K562 (cell line): Measurements from ENCODE around the gene CCDC152. TPM values are rescaled to one million over a fixed set of nuclear protein-coding genes. Genes with fewer than 3 reads are reported as not detected.
"Not testable (repeated sequence)": the region's sequence is repeated elsewhere in the genome, so short reads cannot be mapped to it uniquely, and the experiment has no call there.

Experiments
- ATAC-seq: fragments of 200-7000 bp; cut with Tn5 transposase; 3 replicates; pipeline ENCODE4 v1.9.1; 2020; ENCODE audit warnings: moderate library complexity
- BruUV-seq: library from RNA; stranded (reverse); fragments of 400-500 nt; replicated peaks from 2 replicates; lab custom pipeline; 2021; lab: Mats Ljungman, UMichigan
- CTCF ChIA-PET: fragments of 300-600 bp; formaldehyde crosslinking; extraction: SDS; loops from one replicate; lab custom pipeline; 2021; ENCODE audit warnings: low intra/inter-chr PET ratio; lab: Yijun Ruan, JAX
- POLR2A ChIA-PET: fragments of 300-600, 350-650 bp; sonication (Branson Sonifier 250); formaldehyde crosslinking; extraction: SDS; loops from one replicate; lab custom pipeline; 2021; ENCODE audit warnings: antibody characterized with exemption, inconsistent platforms; lab: Yijun Ruan, JAX
- DNase-seq, 4 experiments: peaks; one replicate each; pipeline versions ENCODE4 v3.0.0 to v3.0.0-alpha.2; 2011 to 2018; ENCODE audit warnings: low spot score in 3 of 4, mixed read lengths in 3 of 4; ENCODE audit errors: extremely low read depth in 1 of 4
- FAIRE-seq: peaks from 2 replicates; lab custom pipeline; 2011; peaks lifted over from hg19 to GRCh38; lab: Jason Lieb, UNC
- H2AFZ ChIP-seq: 2 replicates; pipeline ENCODE4 v1.6.0; 2011; ENCODE audit warnings: low read depth, low read length, control low read depth, inconsistent platforms
- H3K27ac ChIP-seq: fragments of 200-600 bp; 3 replicates; pipeline ENCODE4 v1.8.0; 2011; ENCODE audit warnings: low read depth, mild to moderate bottlenecking, control low read depth, inconsistent platforms, low read length, moderate library complexity, mixed read lengths; ENCODE audit errors: extremely low read depth
- H3K27me3 ChIP-seq, 2 experiments: fragments of 300-600 bp in 1 of 2; 2 replicates in 1 of 2; 3 replicates in 1 of 2; pipeline versions ENCODE4 v1.6.0 to v1.8.0; 2011; ENCODE audit warnings: inconsistent platforms in 2 of 2, low read length in 2 of 2, mild to moderate bottlenecking in 1 of 2, mixed read lengths in 1 of 2, moderate library complexity in 1 of 2; ENCODE audit not compliant: control insufficient read depth in 2 of 2, insufficient read depth in 2 of 2
- H3K36me3 ChIP-seq: fragments of 300-600 bp; 3 replicates; pipeline ENCODE4 v1.8.0; 2011; ENCODE audit warnings: mild to moderate bottlenecking, low read length, inconsistent platforms; ENCODE audit not compliant: control insufficient read depth, insufficient read depth
- H3K4me1 ChIP-seq, 2 experiments: fragments of 200-600 bp in 1 of 2; replicated peaks in 1 of 2; 2 replicates in 1 of 2; 3 replicates in 1 of 2; pipeline versions ENCODE4 v1.5.1 to v1.8.0; 2011; ENCODE audit warnings: inconsistent platforms in 2 of 2, low read length in 2 of 2, mild to moderate bottlenecking in 1 of 2, mixed read lengths in 1 of 2, moderate library complexity in 1 of 2; ENCODE audit not compliant: control insufficient read depth in 2 of 2, insufficient read depth in 2 of 2
- H3K4me2 ChIP-seq: 2 replicates; pipeline ENCODE4 v1.6.1; 2011; ENCODE audit warnings: low read length, control low read depth, inconsistent platforms, mixed read lengths; ENCODE audit not compliant: insufficient read depth
- H3K4me3 ChIP-seq: fragments of 200-600 bp; sonication (generic), shearing (Covaris generic); 2 replicates; pipeline ENCODE4 v1.5.1; 2016; ENCODE audit warnings: control low read depth, inconsistent platforms
- H3K79me2 ChIP-seq: fragments of 200-600 bp; 3 replicates; pipeline ENCODE4 v1.8.0; 2011; ENCODE audit warnings: low read length, inconsistent platforms; ENCODE audit not compliant: control insufficient read depth, insufficient read depth
- H3K9ac ChIP-seq, 2 experiments: 2 replicates each; pipeline versions ENCODE4 v1.6.0 to v1.6.1; 2011; ENCODE audit warnings: low read depth in 2 of 2, low read length in 2 of 2, control low read depth in 1 of 2, inconsistent platforms in 1 of 2, mild to moderate bottlenecking in 1 of 2, mixed read lengths in 1 of 2; ENCODE audit not compliant: insufficient read depth in 1 of 2
- H3K9me1 ChIP-seq: one replicate; pipeline ENCODE4 v1.6.0; 2011; ENCODE audit warnings: inconsistent platforms, mild to moderate bottlenecking, low read length, moderate library complexity; ENCODE audit not compliant: control insufficient read depth, insufficient read depth
- H3K9me3 ChIP-seq: replicated peaks from 2 replicates; pipeline ENCODE4 v1.5.1; 2011; ENCODE audit warnings: low read depth, low read length, inconsistent platforms; ENCODE audit not compliant: control insufficient read depth, insufficient read depth
- H4K20me1 ChIP-seq: replicated peaks from 2 replicates; pipeline ENCODE4 v1.6.1; 2011; ENCODE audit warnings: low read length, inconsistent platforms, mixed read lengths; ENCODE audit not compliant: control insufficient read depth, insufficient read depth
- CXXC5 ChIP-seq: fragments of 250-450 bp; sonication (Bioruptor Pico); IDR thresholded peaks from 2 replicates; pipeline ENCODE4 v1.8.0; 2022; ENCODE audit warnings: inconsistent platforms, mild to moderate bottlenecking, moderate library complexity
- L3MBTL2 ChIP-seq: fragments of 450-650 bp; IDR thresholded peaks from 2 replicates; pipeline ENCODE4 v1.6.1; 2016; ENCODE audit warnings: mild to moderate bottlenecking, moderate library complexity
- NFRKB ChIP-seq: fragments of 450-650 bp; IDR thresholded peaks from 2 replicates; pipeline ENCODE4 v1.6.1; 2016; ENCODE audit warnings: low read depth
- NRF1 ChIP-seq, 2 experiments: fragments of 450-650 bp; IDR thresholded peaks in 1 of 2; conservative IDR thresholded peaks in 1 of 2; 2 replicates each; pipeline ENCODE4 v1.6.1; 2014; ENCODE audit warnings: mild to moderate bottlenecking in 2 of 2
- YY1 ChIP-seq, 3 experiments: IDR thresholded peaks; 2 replicates each; pipeline ENCODE4 v1.6.1; 2011; ENCODE audit warnings: low read length in 2 of 3, mild to moderate bottlenecking in 2 of 3, moderate library complexity in 2 of 3, borderline replicate concordance in 1 of 3, control low read depth in 1 of 3, low read depth in 1 of 3; ENCODE audit not compliant: insufficient read depth in 3 of 3, insufficient replicate concordance in 2 of 3, control insufficient read depth in 1 of 3, insufficient read length in 1 of 3; ENCODE audit errors: extremely low read depth in 1 of 3
- WGBS: fragments of 100-300 bp; shearing (Covaris generic); methylation state at CpG from one replicate; pipeline ENCODE4 v1.1.6; 2016; ENCODE audit warnings: low coverage, mixed read lengths; ENCODE audit not compliant: insufficient coverage; ENCODE audit errors: missing lambda C conversion rate; 5-methylcytosine and 5-hydroxymethylcytosine counted together
- in situ Hi-C: fragments of 300-500 bp; cut with MboI; formaldehyde crosslinking; loops from 4 replicates; pipeline ENCODE4 v1.15.0; 2018; ENCODE audit warnings: inconsistent platforms, mixed read lengths
- intact Hi-C: fragments of 100-400 bp; cut with micrococcal nuclease; formaldehyde crosslinking; loops from 2 replicates; pipeline ENCODE4 v1.14.2; 2022
- polyA plus RNA-seq, 8 experiments: library from polyadenylated mRNA; depleted of rRNA in 4 of 8; stranded (reverse) in 5 of 8; unstranded in 3 of 8; fragments of >200 nt; fragmentation: Nextera tagmentation in 2 of 8; fragmentation: Illumina TruSeq in 1 of 8; extraction: Ambion mirVana in 2 of 8; extraction: Trizol in 1 of 8; gene quantifications; 2 replicates each; pipeline versions ENCODE4 v1.2.1 to v1.2.3, GENCODE V29; 2011 to 2014; ENCODE audit warnings: inconsistent platforms in 1 of 8, missing spikeins in 1 of 8
- total RNA-seq, 7 experiments: library from RNA; depleted of rRNA in 6 of 7; stranded (reverse); fragments of >200 nt in 6 of 7; fragmentation: Illumina TruSeq in 2 of 7; extraction: Trizol in 2 of 7; gene quantifications; 2 replicates each; pipeline versions ENCODE4 v1.2.1 to v1.2.3, GENCODE V29; 2011 to 2021; ENCODE audit warnings: low replicate concordance in 1 of 7
- TF ChIP-seq, protein P1 (sequence below): fragments of 450-650 bp; conservative IDR thresholded peaks from 2 replicates; pipeline ENCODE4 v1.6.1; 2016; ENCODE audit warnings: missing genetic modification characterization, low read depth, mild to moderate bottlenecking, control low read depth, missing compliant biosample characterization

The CCDC152 gene
- total and polyA plus RNA-seq, 9 of the 15 experiments (the other 6 are each of a cell fraction or from before 2014, with no cell fraction given): 2.5 to 11.6 (median 5.1) TPM

DNA sequence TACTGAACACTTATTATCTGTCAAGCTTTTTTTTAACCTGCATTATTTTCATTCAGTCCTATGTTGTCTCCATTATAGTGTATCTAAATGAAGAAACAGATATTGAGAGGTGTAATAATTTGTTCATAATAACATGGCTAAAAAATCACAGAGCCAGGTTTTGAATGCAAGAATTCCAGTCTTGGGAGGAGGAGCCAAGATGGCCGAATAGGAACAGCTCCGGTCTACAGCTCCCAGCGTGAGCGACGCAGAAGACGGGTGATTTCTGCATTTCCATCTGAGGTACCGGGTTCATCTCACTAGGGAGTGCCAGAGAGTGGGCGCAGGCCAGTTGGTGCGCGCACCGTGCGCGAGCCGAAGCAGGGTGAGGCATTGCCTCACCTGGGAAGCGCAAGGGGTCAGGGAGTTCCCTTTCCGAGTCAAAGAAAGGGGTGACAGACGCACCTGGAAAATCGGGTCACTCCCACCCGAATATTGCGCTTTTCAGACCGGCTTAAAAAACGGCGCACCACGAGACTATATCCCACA, 22.0 kb upstream of the CCDC152 start:
- WGBS: 0% methylated on average over 3 of the region's 24 CpGs
- BruUV-seq: TSS peak; percentile 57
- H3K4me1 ChIP-seq, H3K79me2 ChIP-seq, H3K36me3 ChIP-seq, CTCF ChIA-PET, H3K27ac ChIP-seq, H4K20me1 ChIP-seq, in situ Hi-C loops, H3K27me3 ChIP-seq, H3K9me3 ChIP-seq, FAIRE-seq, H3K9me1 ChIP-seq, H3K9ac ChIP-seq, intact Hi-C loops: not testable (repeated sequence)
- H3K4me3 ChIP-seq: peak overlapping the region; percentile 3; the same call in 1 of the 2 replicates
- H3K4me2 ChIP-seq: peak overlapping the region; percentile 49
- H2AFZ ChIP-seq: peak overlapping the region; percentile 81
- POLR2A ChIA-PET: interaction anchor here (0.9 to 2.4 kb wide), 5 partner anchors 11 to 106 kb away, joined by 3 to 7 read pairs (median 4); no protein-coding TSS in a partner anchor
- DNase-seq: peak in 1 of 4 experiments; percentile 27
- TF ChIP-seq NRF1 (conservative IDR thresholded peaks at IDR 0.05 in 1 of 2, IDR thresholded peaks at IDR 0.05 in 1 of 2): peak; percentile 61 to 69
- TF ChIP-seq L3MBTL2: peak; percentile 11; the same call in 1 of the 2 replicates
- TF ChIP-seq CXXC5: 0 out of 2 replicates have a peak, but pooled peaks have one; percentile 35
- TF ChIP-seq, protein P1, sequence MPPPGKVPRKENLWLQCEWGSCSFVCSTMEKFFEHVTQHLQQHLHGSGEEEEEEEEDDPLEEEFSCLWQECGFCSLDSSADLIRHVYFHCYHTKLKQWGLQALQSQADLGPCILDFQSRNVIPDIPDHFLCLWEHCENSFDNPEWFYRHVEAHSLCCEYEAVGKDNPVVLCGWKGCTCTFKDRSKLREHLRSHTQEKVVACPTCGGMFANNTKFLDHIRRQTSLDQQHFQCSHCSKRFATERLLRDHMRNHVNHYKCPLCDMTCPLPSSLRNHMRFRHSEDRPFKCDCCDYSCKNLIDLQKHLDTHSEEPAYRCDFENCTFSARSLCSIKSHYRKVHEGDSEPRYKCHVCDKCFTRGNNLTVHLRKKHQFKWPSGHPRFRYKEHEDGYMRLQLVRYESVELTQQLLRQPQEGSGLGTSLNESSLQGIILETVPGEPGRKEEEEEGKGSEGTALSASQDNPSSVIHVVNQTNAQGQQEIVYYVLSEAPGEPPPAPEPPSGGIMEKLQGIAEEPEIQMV (tag): 0 out of 2 replicates have a peak, but pooled peaks have one; percentile 12
- 0 out of 2 replicates have a peak, but pooled peaks have one; percentile 28 for TF ChIP-seq NFRKB
- TF ChIP-seq YY1 (IDR thresholded peaks at IDR 0.05; ENCODE audit: borderline replicate concordance in 1 of 3, control insufficient read depth in 1 of 3, extremely low read depth in 1 of 3, insufficient read depth in 3 of 3, insufficient read length in 1 of 3, insufficient replicate concordance in 2 of 3, low read depth in 1 of 3, low read length in 2 of 3): peak in 1 of 3 experiments; percentile 57
- peak; percentile 70 for ATAC-seq
